ENCODE data around the gene DLGAP3.

DLGAP3 gene

GRCh38 chr1:34874296-34874952 is 55.0 kb downstream of the DLGAP3 start:
- DNase-seq: peak in 2 of 42 donors; percentile 29 to 31

GRCh38 chr1:34872133-34872503 is 57.3 kb downstream of the DLGAP3 start:
- peak in 36 of 42 donors; percentile 28 to 87 (median 58) for DNase-seq

More at GRCh38 chr1:34874296-34874952, 55.0 kb downstream of the DLGAP3 start:
- intact Hi-C loops (cut with DNase I): no loop called here

GRCh38 chr1:34871443-34872132 is 57.9 kb downstream of the DLGAP3 start:
- intact Hi-C loops (cut with DNase I): no loop called here
- DNase-seq: peak in 2 of 42 donors; percentile 13 to 24

More at GRCh38 chr1:34872133-34872503, 57.3 kb downstream of the DLGAP3 start:
- intact Hi-C loops (cut with DNase I): no loop called here

- peak in 35 of 42 donors; percentile 23 to 83 (median 50) for DNase-seq
- intact Hi-C loops (cut with DNase I): no loop called here
These were observed 59.1 kb downstream of the DLGAP3 start for GRCh38 chr1:34870395-34870794.

- intact Hi-C loops (cut with DNase I): loop anchor here (5.0 to 10.0 kb wide), 3 partner anchors 82 to 315 kb away; partner anchors contain the start of gene TMEM35B
- no peak for DNase-seq
These were observed 59.7 kb downstream of the DLGAP3 start for GRCh38 chr1:34869760-34870159.

GRCh38 chr1:34868230-34869049 is 61.0 kb downstream of the DLGAP3 start:
- intact Hi-C loops (cut with DNase I): loop anchor here (5.0 to 10.0 kb wide), 3 partner anchors 81 to 316 kb away; partner anchors contain the start of gene TMEM35B
- no peak for DNase-seq

GRCh38 chr1:34867415-34867814 is 62.0 kb downstream of the DLGAP3 start:
- intact Hi-C loops (cut with DNase I): loop anchor here (5.0 to 10.0 kb wide), 3 partner anchors 80 to 317 kb away; partner anchors contain the start of gene TMEM35B
- DNase-seq: peak in 1 of 42 donors; percentile 35

- DNase-seq: no peak
- intact Hi-C loops (cut with DNase I): loop anchor here (5.0 to 10.0 kb wide), 3 partner anchors 79 to 318 kb away; partner anchors contain the start of gene TMEM35B
These were observed 62.7 kb downstream of the DLGAP3 start for GRCh38 chr1:34866762-34867109.

GRCh38 chr1:34865981-34866761 is 63.3 kb downstream of the DLGAP3 start:
- peak; percentile 69 to 93 (median 86) for DNase-seq
- intact Hi-C loops (cut with DNase I): loop anchor here (5.0 to 10.0 kb wide), 3 partner anchors 79 to 319 kb away; partner anchors contain the start of gene TMEM35B

GRCh38 chr1:34865573-34865972 is 63.9 kb downstream of the DLGAP3 start:
- intact Hi-C loops (cut with DNase I): loop anchor here (5.0 to 10.0 kb wide), 3 partner anchors 78 to 319 kb away; partner anchors contain the start of gene TMEM35B
- DNase-seq: no peak

- intact Hi-C loops (cut with DNase I): loop anchor here (5.0 to 10.0 kb wide), 3 partner anchors 77 to 320 kb away; partner anchors contain the start of gene TMEM35B
- DNase-seq: no peak
These were observed 64.7 kb downstream of the DLGAP3 start for GRCh38 chr1:34864759-34865158.

GRCh38 chr1:34863501-34863900 is 65.9 kb downstream of the DLGAP3 start:
- intact Hi-C loops (cut with DNase I): loop anchor here (10.0 kb wide), 2 partner anchors 121 to 321 kb away; partner anchors contain the start of gene TMEM35B
- no peak for DNase-seq

GRCh38 chr1:34859446-34860200 is 69.8 kb downstream of the DLGAP3 start, which contains the start of gene SMIM12:
Gene SMIM12, minus strand, starts transcription at chr1:34859749. Its CDS starts 3,772 bp downstream, at chr1:34855977.
- intact Hi-C loops (cut with DNase I): loop anchor here (10.0 kb wide), 2 partner anchors 125 to 325 kb away; partner anchors contain the start of gene TMEM35B

GRCh38 chr1:34858901-34859445 is 70.5 kb downstream of the DLGAP3 start:
- intact Hi-C loops (cut with DNase I): no loop called here
- peak in 28 of 42 donors; percentile 18 to 77 (median 46) for DNase-seq

More at GRCh38 chr1:34859446-34860200, 69.8 kb downstream of the DLGAP3 start, which contains the start of gene SMIM12:
- DNase-seq: peak; percentile 85 to 98 (median 95)

GRCh38 chr1:34856697-34857096 is 72.8 kb downstream of the DLGAP3 start:
- DNase-seq: no peak
- intact Hi-C loops (cut with DNase I): no loop called here

GRCh38 chr1:34852677-34853217 is 76.7 kb downstream of the DLGAP3 start:
- DNase-seq: peak; percentile 73 to 96 (median 91)
- intact Hi-C loops (cut with DNase I): no loop called here
